OCI-M2 (cell line): Measurements from ENCODE around the gene VAPB.

ENCODE experiments used
- DNase-seq: peaks from one replicate; lab custom pipeline; 2025; ENCODE audit not compliant: unreplicated experiment; lab: John Stamatoyannopoulos, UW

VAPB gene

GRCh38 chr20:58377766-58378401 lies 11.1 kb upstream of the VAPB start:
- DNase-seq, result no peak

DNA sequence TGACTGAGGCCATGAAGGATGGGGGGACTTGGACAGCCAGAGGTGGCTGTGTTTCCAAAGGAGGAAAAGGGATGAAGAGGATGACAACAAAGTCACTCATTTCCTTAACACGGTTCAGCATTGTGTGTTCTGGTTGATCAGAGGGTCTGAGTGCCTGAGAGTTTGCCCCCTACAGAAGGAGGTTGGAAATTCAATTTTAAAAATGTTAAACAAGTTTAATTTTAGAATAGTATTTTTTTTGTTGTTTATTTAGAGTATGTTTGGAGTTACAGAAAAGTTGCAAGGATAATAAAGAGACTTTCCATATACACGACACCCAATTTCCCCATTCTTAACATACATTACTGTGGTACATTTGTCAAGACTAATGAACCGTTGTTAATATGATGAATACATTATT lies 10.3 kb upstream of the VAPB start:
- DNase-seq, result no peak

GRCh38 chr20:58381627-58382026 lies 7.4 kb upstream of the VAPB start:
- DNase-seq, result no peak

GRCh38 chr20:58382096-58382495 lies 6.9 kb upstream of the VAPB start:
- no peak for DNase-seq

DNA sequence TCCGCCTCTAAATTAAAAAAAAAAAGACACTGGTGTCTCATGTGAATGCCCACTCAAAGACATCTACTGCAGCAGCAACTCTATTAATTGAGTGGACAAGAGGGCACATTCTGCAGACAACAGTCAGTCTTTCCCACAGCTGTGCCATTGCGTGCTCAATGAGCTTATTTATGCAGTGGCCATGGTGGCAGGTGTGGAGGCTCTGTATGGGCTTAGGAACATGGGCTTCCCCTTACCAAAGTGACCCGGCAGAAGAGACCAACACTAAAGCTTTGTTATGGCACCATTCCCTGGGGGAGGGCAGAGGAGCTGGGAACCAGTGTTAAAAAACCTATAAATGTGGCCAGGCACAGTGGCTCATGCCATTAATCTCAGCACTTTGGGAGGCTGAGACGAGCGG lies 4.2 kb upstream of the VAPB start:
- no peak for DNase-seq

GRCh38 chr20:58388028-58388601 lies 914 bp upstream of the VAPB start:
- no peak for DNase-seq

GRCh38 chr20:58389324-58389967 lies 417 bp downstream of the VAPB start:
- DNase-seq, result no peak

DNA sequence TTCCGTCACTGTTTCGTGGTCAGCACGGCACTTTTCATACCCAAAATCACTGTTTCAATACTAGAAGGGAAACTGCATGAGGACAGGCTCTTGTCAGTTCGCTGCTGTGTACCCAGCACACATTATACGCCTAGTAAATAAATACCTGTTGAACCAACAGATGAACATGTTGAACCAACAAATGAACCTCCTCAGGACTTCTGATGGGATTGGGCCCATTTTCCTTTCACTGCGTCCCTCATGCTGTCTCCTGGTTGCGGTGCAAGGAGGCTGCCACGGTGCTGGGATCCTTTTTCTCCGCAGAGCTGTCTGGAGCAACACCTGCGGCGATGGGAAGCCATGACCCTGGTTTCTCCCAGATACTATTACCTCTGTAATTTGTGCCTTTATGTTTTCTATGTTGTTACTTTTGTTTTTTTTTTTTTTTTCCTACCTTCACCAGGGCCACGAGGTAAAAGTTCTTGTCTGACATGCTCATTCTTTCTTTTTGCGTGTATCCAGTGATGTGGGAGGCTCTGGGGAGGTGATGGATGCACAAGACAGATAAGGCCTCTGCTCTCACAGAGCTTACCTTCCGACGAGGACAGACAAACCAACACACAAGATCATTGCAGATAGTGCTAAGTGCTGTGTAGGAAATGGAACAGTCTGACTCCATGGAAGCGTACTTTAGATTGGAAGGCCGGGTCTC lies 1.1 kb downstream of the VAPB start:
- no peak for DNase-seq

GRCh38 chr20:58390659-58391035 lies 1.6 kb downstream of the VAPB start:
- no peak for DNase-seq

- no peak for DNase-seq
Observed at GRCh38 chr20:58392286-58392685, 3.3 kb downstream of the VAPB start.

DNA sequence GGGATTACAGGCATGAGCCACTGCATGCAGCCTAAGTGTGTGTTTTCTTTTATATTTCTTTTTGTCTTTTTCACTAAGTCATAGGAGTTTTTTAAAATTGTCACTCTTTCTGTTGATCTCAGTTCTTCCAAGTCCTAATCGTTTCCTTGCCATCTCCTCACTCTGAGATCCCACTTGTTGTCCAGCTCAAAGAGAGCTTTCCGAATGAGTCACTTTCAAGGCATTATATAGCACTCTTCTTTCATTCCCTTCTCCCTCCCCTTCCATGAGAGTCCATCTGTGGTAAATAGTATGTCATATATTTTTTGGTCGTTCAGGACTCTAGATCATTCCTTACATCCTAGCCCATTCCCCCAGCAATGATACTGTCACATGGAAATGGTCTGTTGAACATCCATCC lies 4.3 kb downstream of the VAPB start:
- DNase-seq, result no peak

- no peak for DNase-seq
Observed at GRCh38 chr20:58394801-58395200, 5.8 kb downstream of the VAPB start.

- no peak for DNase-seq
Observed at GRCh38 chr20:58395604-58396003, 6.6 kb downstream of the VAPB start.

- DNase-seq, result no peak
Observed at GRCh38 chr20:58397429-58397828, 8.4 kb downstream of the VAPB start.

GRCh38 chr20:58398254-58398653 lies 9.2 kb downstream of the VAPB start:
- no peak for DNase-seq

GRCh38 chr20:58399926-58400325 lies 10.9 kb downstream of the VAPB start:
- no peak for DNase-seq

GRCh38 chr20:58401162-58401561 lies 12.1 kb downstream of the VAPB start:
- no peak for DNase-seq

DNA sequence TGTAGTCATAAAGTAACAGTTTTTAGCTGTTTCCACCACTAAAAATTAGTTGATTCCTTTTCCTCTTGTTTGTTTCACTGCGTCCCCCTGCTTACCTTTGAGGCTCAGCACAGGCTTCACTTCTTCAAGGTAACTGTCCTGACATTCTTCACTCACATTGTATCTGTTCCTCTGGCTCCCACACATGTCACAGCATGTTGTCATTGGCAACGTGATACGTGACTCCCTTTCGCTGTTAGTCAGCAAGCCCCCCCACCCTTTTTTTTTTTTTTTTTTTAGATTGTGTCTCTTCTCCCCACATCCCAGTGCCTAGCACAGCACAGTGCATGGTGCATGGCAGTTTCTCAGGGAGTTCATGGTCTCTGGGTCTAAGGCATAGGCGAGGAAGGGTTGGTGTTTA lies 13.3 kb downstream of the VAPB start:
- no peak for DNase-seq

GRCh38 chr20:58402827-58403226 lies 13.8 kb downstream of the VAPB start:
- DNase-seq, result no peak

DNA sequence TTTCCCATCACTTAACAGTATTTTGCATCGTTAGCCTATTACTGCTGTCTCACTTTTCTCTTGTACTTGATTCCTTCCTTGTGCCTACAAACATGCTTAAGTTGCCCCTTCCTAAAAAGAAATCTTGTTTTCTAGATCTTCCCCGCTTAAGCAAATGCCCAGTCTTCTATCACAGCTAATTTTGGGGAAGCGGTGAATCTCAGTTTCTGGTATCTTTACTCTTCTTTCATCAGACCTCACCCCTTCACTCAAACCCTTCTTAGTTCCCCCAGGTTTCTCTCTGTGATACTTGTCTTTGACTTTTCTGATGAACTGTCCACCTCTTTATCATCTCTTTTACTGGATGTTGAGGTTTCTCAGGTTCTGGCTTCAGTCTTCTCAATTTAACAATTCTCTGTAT lies 14.2 kb downstream of the VAPB start:
- no peak for DNase-seq

- DNase-seq, result no peak
Observed at GRCh38 chr20:58405504-58406291, 16.7 kb downstream of the VAPB start.
